HepG2 (cell line): ENCODE data around the gene SART1. TPM values are rescaled to one million over a fixed set of nuclear protein-coding genes. Genes with fewer than 3 reads are reported as not detected.

Experiments used
- DNMT1 ChIP-seq: sonication (generic); formaldehyde crosslinking; IDR thresholded peaks from 2 replicates; pipeline ENCODE4 v1.5.1; 2020; ENCODE audit warnings: mild to moderate bottlenecking, missing genetic modification reagents
- EP300 ChIP-seq, 3 experiments: sonication (generic) in 1 of 3; formaldehyde crosslinking in 1 of 3; IDR thresholded peaks; 2 replicates each; pipeline versions ENCODE4 v1.5.1 to v1.6.1; 2011 to 2020; ENCODE audit warnings: low read depth in 2 of 3, low read length in 2 of 3, borderline replicate concordance in 1 of 3, improper control_type of control experiment in 1 of 3, mild to moderate bottlenecking in 1 of 3, missing genetic modification reagents in 1 of 3, moderate library complexity in 1 of 3
- MAZ ChIP-seq, 2 experiments: sonication (generic) in 1 of 2; formaldehyde crosslinking in 1 of 2; IDR thresholded peaks; 2 replicates each; pipeline versions ENCODE4 v1.5.0 to v1.6.1; 2012 to 2020; ENCODE audit warnings: low read depth in 2 of 2, mild to moderate bottlenecking in 2 of 2, borderline replicate concordance in 1 of 2, improper control_type of control experiment in 1 of 2, low read length in 1 of 2, missing genetic modification reagents in 1 of 2, moderate library complexity in 1 of 2
- MED1 ChIP-seq: sonication (generic); formaldehyde crosslinking; IDR thresholded peaks from 2 replicates; pipeline ENCODE4 v1.4.0; 2020; ENCODE audit warnings: missing genetic modification reagents
- NR3C1 ChIP-seq: sonication (generic); formaldehyde crosslinking; IDR thresholded peaks from 2 replicates; pipeline ENCODE4 v1.4.0; 2020; ENCODE audit warnings: missing genetic modification reagents
- RXRB ChIP-seq: IDR thresholded peaks from 2 replicates; pipeline ENCODE4 v1.6.1; 2016; ENCODE audit warnings: borderline replicate concordance, missing genetic modification reagents, missing compliant biosample characterization
- SIX1 ChIP-seq: sonication (generic); formaldehyde crosslinking; IDR thresholded peaks from 2 replicates; pipeline ENCODE4 v1.4.0; 2020; ENCODE audit warnings: missing genetic modification reagents, borderline replicate concordance
- ZBTB7A ChIP-seq: sonication (generic); formaldehyde crosslinking; IDR thresholded peaks from 2 replicates; pipeline ENCODE4 v1.8.0; 2022; ENCODE audit warnings: mild to moderate bottlenecking, missing genetic modification reagents
- ZFP82 ChIP-seq: sonication (generic); formaldehyde crosslinking; IDR thresholded peaks from 2 replicates; pipeline ENCODE4 v1.5.1; 2020; ENCODE audit warnings: mild to moderate bottlenecking, missing genetic modification reagents, borderline replicate concordance
- ZNF253 ChIP-seq: sonication (generic); formaldehyde crosslinking; IDR thresholded peaks from 2 replicates; pipeline ENCODE4 v1.8.0; 2022; ENCODE audit warnings: mild to moderate bottlenecking, missing genetic modification reagents, borderline replicate concordance
- ZNF839 ChIP-seq: sonication (generic); formaldehyde crosslinking; IDR thresholded peaks from 2 replicates; pipeline ENCODE4 v1.4.0; 2020; ENCODE audit warnings: missing genetic modification reagents, mild to moderate bottlenecking, borderline replicate concordance
- polyA plus RNA-seq, 8 experiments: library from polyadenylated mRNA; depleted of rRNA in 3 of 8; stranded (reverse) in 7 of 8; unstranded in 1 of 8; fragments of >200 nt; fragmentation: Illumina TruSeq in 4 of 8; extraction: Trizol in 4 of 8; gene quantifications; 2 replicates each; pipeline versions ENCODE4 v1.2.1 to v1.2.3, GENCODE V29; 2011 to 2016; ENCODE audit warnings: low read depth in 4 of 8, missing spikeins in 1 of 8, mixed read lengths in 1 of 8; ENCODE audit not compliant: insufficient read depth in 1 of 8
- total RNA-seq, 5 experiments: library from RNA; depleted of rRNA; stranded (reverse); fragments of >200 nt; fragmentation: Illumina TruSeq; extraction: Trizol; gene quantifications; 2 replicates each; pipeline ENCODE4 v1.2.3, GENCODE V29; 2016; ENCODE audit warnings: low read depth in 1 of 5
- TF ChIP-seq, protein P1 (sequence below): sonication (generic); formaldehyde crosslinking; IDR thresholded peaks from 2 replicates; pipeline ENCODE4 v1.5.0; 2020; ENCODE audit warnings: mild to moderate bottlenecking, missing genetic modification reagents, borderline replicate concordance
- TF ChIP-seq, protein P2 (sequence below): sonication (generic); formaldehyde crosslinking; IDR thresholded peaks from 2 replicates; pipeline ENCODE4 v1.5.0; 2020; ENCODE audit warnings: missing genetic modification reagents, mild to moderate bottlenecking, borderline replicate concordance
- TF ChIP-seq, protein P3 (sequence below): sonication (generic); formaldehyde crosslinking; IDR thresholded peaks from 2 replicates; pipeline ENCODE4 v1.4.0; 2020; ENCODE audit warnings: missing genetic modification reagents

Gene SART1
- total and polyA plus RNA-seq, 2 of the 13 experiments (the other 11 are each of a cell fraction or from before 2014, with no cell fraction given), result 11.3 to 22.5 TPM

DNA sequence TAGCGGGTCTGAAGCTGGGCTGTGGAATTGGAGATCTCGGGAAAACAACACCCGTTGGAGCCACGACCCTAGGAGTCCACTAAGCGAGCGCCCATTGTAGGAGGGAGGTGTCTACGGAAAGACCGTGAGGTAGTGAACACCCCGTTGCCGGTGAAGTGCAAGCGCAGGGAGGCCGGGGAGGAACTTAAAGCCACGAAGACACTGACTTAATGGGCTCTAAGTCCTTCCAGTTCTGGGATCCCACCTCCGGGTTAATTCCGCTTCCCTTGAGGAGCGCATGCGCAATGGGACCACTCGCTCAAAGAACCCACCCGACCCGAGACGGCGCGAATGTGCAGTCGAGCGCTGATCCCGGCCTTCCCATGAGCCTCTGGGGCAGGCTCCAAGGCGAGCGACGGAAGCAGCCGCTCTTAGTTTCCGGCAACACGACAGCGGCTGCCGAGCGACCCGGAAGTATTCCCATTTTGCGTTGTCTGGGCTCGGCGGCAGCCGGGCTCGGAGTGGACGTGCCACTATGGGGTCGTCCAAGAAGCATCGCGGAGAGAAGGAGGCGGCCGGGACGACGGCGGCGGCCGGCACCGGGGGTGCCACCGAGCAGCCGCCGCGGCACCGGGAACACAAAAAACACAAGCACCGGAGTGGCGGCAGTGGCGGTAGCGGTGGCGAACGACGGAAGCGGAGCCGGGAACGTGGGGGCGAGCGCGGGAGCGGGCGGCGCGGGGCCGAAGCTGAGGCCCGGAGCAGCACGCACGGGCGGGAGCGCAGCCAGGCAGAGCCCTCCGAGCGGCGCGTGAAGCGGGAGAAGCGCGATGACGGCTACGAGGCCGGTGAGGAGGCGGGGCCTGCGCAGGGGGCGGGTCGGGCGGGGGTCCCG, at the start of gene SART1 (continued):
- TF ChIP-seq ZNF253 (CRISPR knock-in tag) (no peak), ZNF839 (CRISPR knock-in tag) (peak; percentile 27; the same call in 1 of the 2 replicates), ZBTB7A (no peak), NR3C1 (CRISPR knock-in tag) (no peak), MAZ (IDR thresholded peaks at IDR 0.05; ENCODE audit: borderline replicate concordance, low read depth, low read length) (no peak), MAZ (CRISPR knock-in tag; IDR thresholded peaks at IDR 0.05; ENCODE audit: low read depth) (peak; percentile 82), ZFP82 (no peak), RXRB (CRISPR knock-in tag) (0 out of 2 replicates have a peak, but pooled peaks have one; percentile 68), MED1 (CRISPR knock-in tag) (peak; percentile 81), DNMT1 (CRISPR knock-in tag) (no peak), EP300 (IDR thresholded peaks at IDR 0.05; ENCODE audit: low read depth in 2 of 2, low read length in 2 of 2) (peak in 1 of 2 experiments; percentile 40; a peak in 2 of 4 replicates), EP300 (CRISPR knock-in tag; IDR thresholded peaks at IDR 0.05; ENCODE audit: borderline replicate concordance) (no peak), SIX1 (CRISPR knock-in tag) (no peak)
- TF ChIP-seq, protein P1, sequence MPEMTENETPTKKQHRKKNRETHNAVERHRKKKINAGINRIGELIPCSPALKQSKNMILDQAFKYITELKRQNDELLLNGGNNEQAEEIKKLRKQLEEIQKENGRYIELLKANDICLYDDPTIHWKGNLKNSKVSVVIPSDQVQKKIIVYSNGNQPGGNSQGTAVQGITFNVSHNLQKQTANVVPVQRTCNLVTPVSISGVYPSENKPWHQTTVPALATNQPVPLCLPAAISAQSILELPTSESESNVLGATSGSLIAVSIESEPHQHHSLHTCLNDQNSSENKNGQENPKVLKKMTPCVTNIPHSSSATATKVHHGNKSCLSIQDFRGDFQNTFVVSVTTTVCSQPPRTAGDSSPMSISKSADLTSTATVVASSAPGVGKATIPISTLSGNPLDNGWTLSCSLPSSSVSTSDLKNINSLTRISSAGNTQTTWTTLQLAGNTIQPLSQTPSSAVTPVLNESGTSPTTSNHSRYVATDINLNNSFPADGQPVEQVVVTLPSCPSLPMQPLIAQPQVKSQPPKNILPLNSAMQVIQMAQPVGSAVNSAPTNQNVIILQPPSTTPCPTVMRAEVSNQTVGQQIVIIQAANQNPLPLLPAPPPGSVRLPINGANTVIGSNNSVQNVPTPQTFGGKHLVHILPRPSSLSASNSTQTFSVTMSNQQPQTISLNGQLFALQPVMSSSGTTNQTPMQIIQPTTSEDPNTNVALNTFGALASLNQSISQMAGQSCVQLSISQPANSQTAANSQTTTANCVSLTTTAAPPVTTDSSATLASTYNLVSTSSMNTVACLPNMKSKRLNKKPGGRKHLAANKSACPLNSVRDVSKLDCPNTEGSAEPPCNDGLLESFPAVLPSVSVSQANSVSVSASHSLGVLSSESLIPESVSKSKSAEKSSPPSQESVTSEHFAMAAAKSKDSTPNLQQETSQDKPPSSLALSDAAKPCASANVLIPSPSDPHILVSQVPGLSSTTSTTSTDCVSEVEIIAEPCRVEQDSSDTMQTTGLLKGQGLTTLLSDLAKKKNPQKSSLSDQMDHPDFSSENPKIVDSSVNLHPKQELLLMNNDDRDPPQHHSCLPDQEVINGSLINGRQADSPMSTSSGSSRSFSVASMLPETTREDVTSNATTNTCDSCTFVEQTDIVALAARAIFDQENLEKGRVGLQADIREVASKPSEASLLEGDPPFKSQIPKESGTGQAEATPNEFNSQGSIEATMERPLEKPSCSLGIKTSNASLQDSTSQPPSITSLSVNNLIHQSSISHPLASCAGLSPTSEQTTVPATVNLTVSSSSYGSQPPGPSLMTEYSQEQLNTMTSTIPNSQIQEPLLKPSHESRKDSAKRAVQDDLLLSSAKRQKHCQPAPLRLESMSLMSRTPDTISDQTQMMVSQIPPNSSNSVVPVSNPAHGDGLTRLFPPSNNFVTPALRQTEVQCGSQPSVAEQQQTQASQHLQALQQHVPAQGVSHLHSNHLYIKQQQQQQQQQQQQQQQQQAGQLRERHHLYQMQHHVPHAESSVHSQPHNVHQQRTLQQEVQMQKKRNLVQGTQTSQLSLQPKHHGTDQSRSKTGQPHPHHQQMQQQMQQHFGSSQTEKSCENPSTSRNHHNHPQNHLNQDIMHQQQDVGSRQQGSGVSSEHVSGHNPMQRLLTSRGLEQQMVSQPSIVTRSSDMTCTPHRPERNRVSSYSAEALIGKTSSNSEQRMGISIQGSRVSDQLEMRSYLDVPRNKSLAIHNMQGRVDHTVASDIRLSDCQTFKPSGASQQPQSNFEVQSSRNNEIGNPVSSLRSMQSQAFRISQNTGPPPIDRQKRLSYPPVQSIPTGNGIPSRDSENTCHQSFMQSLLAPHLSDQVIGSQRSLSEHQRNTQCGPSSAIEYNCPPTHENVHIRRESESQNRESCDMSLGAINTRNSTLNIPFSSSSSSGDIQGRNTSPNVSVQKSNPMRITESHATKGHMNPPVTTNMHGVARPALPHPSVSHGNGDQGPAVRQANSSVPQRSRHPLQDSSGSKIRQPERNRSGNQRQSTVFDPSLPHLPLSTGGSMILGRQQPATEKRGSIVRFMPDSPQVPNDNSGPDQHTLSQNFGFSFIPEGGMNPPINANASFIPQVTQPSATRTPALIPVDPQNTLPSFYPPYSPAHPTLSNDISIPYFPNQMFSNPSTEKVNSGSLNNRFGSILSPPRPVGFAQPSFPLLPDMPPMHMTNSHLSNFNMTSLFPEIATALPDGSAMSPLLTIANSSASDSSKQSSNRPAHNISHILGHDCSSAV (CRISPR knock-in tag), result no peak
- TF ChIP-seq, protein P2, sequence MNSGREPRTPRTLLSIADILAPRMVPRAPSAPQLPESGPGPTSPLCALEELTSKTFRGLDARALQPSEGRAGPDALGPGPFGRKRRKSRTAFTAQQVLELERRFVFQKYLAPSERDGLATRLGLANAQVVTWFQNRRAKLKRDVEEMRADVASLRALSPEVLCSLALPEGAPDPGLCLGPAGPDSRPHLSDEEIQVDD (CRISPR knock-in tag), result no peak
- TF ChIP-seq, protein P3, sequence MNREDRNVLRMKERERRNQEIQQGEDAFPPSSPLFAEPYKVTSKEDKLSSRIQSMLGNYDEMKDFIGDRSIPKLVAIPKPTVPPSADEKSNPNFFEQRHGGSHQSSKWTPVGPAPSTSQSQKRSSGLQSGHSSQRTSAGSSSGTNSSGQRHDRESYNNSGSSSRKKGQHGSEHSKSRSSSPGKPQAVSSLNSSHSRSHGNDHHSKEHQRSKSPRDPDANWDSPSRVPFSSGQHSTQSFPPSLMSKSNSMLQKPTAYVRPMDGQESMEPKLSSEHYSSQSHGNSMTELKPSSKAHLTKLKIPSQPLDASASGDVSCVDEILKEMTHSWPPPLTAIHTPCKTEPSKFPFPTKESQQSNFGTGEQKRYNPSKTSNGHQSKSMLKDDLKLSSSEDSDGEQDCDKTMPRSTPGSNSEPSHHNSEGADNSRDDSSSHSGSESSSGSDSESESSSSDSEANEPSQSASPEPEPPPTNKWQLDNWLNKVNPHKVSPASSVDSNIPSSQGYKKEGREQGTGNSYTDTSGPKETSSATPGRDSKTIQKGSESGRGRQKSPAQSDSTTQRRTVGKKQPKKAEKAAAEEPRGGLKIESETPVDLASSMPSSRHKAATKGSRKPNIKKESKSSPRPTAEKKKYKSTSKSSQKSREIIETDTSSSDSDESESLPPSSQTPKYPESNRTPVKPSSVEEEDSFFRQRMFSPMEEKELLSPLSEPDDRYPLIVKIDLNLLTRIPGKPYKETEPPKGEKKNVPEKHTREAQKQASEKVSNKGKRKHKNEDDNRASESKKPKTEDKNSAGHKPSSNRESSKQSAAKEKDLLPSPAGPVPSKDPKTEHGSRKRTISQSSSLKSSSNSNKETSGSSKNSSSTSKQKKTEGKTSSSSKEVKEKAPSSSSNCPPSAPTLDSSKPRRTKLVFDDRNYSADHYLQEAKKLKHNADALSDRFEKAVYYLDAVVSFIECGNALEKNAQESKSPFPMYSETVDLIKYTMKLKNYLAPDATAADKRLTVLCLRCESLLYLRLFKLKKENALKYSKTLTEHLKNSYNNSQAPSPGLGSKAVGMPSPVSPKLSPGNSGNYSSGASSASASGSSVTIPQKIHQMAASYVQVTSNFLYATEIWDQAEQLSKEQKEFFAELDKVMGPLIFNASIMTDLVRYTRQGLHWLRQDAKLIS (CRISPR knock-in tag), result no peak
